Spleen (tissue), 11 donors: ENCODE data around the gene CYP4F22. TPM values are rescaled to one million over a fixed set of nuclear protein-coding genes. Genes with fewer than 3 reads are reported as not detected.
"Not testable (repeated sequence)": the region's sequence is repeated elsewhere in the genome, so short reads cannot be mapped to it uniquely, and the experiment has no call there.

Experiments used
- DNase-seq: peaks from one replicate; pipeline ENCODE4 v3.0.0-alpha.2; 2020
- H3K27ac ChIP-seq, 8 donors: fragments of 200-600 bp; sonication (generic) in 7 of 8; 1 replicate in 4 of 8; 2 replicates in 4 of 8; pipeline versions ENCODE4 v1.5.0 to v1.8.0; 2016 to 2021; ENCODE audit warnings: inconsistent platforms in 4 of 8, mild to moderate bottlenecking in 4 of 8, moderate library complexity in 1 of 8
- H3K27me3 ChIP-seq, 7 donors: fragments of 200-600 bp; sonication (generic) in 6 of 7; replicated peaks in 1 of 7; 1 replicate in 4 of 7; 2 replicates in 3 of 7; pipeline versions ENCODE4 v1.5.0 to v1.8.0; 2016 to 2021; ENCODE audit warnings: inconsistent platforms in 3 of 7, mild to moderate bottlenecking in 1 of 7
- H3K36me3 ChIP-seq, 6 donors: fragments of 200-600 bp; sonication (generic) in 5 of 6; 1 replicate in 4 of 6; 2 replicates in 2 of 6; pipeline versions ENCODE4 v1.5.0 to v1.8.0; 2016 to 2021; ENCODE audit warnings: inconsistent platforms in 2 of 6
- H3K4me1 ChIP-seq, 6 donors: fragments of 200-600 bp; sonication (generic) in 5 of 6; 1 replicate in 3 of 6; 2 replicates in 3 of 6; pipeline versions ENCODE4 v1.5.0 to v1.8.0; 2016 to 2021; ENCODE audit warnings: inconsistent platforms in 3 of 6
- H3K4me3 ChIP-seq, 8 donors: fragments of 200-600 bp; sonication (generic) in 7 of 8; 1 replicate in 4 of 8; 2 replicates in 4 of 8; pipeline versions ENCODE4 v1.5.0 to v1.8.0; 2016 to 2021; ENCODE audit warnings: inconsistent platforms in 4 of 8, mild to moderate bottlenecking in 4 of 8, moderate library complexity in 2 of 8
- H3K9me3 ChIP-seq, 8 donors: fragments of 200-600 bp; sonication (generic) in 7 of 8; 1 replicate in 4 of 8; 2 replicates in 4 of 8; pipeline versions ENCODE4 v1.5.0 to v1.8.0; 2016 to 2021; ENCODE audit warnings: inconsistent platforms in 4 of 8
- CTCF ChIP-seq, 11 experiments: fragments of 200-600 bp in 7 of 11; fragments of 450-650 bp in 4 of 11; sonication (generic) in 4 of 11; IDR thresholded peaks in 8 of 11; conservative IDR thresholded peaks in 3 of 11; 1 replicate in 7 of 11; 2 replicates in 4 of 11; pipeline versions ENCODE4 v1.4.0 to v1.8.0; 2016 to 2021; ENCODE audit warnings: antibody characterized with exemption in 11 of 11, inconsistent platforms in 4 of 11, mild to moderate bottlenecking in 1 of 11
- POLR2A ChIP-seq, 3 donors: fragments of 450-650 bp; IDR thresholded peaks; one replicate each; pipeline ENCODE4 v1.5.1; 2017; ENCODE audit warnings: antibody characterized with exemption in 3 of 3, mild to moderate bottlenecking in 1 of 3
- POLR2AphosphoS5 ChIP-seq, 3 donors: sonication (generic); formaldehyde crosslinking; IDR thresholded peaks; one replicate each; pipeline ENCODE4 v1.5.1; 2017; ENCODE audit warnings: antibody characterized with exemption in 3 of 3
- WGBS, 5 donors: extraction: QIAGEN DNeasy Blood & Tissue Kit in 3 of 5; methylation state at CpG; one replicate each; pipeline versions ENCODE4 v1.1.5 to v1.1.7; 2013 to 2018; 5-methylcytosine and 5-hydroxymethylcytosine counted together
- intact Hi-C: fragments of 100-400 bp; cut with DNase I; formaldehyde crosslinking; loops from one replicate; pipeline ENCODE4 v1.15.0; 2023; ENCODE audit warnings: low total_unique reads
- polyA plus RNA-seq, 3 donors: library from polyadenylated mRNA; stranded (reverse); fragments of 200-250 nt; gene quantifications; one replicate each; pipeline ENCODE4 v1.2.1, GENCODE V29; 2013
- total RNA-seq, 7 donors: library from RNA; depleted of rRNA in 3 of 7; stranded (reverse); fragments of >200 nt in 3 of 7; fragmentation: NEBNext Ultra II Directional in 4 of 7; extraction: Animal tissue kit (Norgen Biotek cat#: 25700) in 4 of 7; gene quantifications; one replicate each; pipeline versions ENCODE4 v1.1.0 to v1.2.1, GENCODE V29; 2016 to 2021
- donor health status: healthy with polysubstance abuse.
- donor health status: DM: no; HTN: no; CAD: no; lungs with moderate emphysema.
- donor health status: DM: no; HTN: no; CAD: no.
- donor health status: Bipolar disorder and iron deficiency.
- donor health status: healthy.
- donor health status: DM: no; HTN: no; CAD: no.
- donor health status: DM: yes; HTN: yes; CAD: no.

The CYP4F22 gene
- total and polyA plus RNA-seq, 10 donors, result 0.10 to 1.2 (median 0.29) TPM; not detected in 2

GRCh38 chr19:15587663-15588062, 79.3 kb downstream of the CYP4F22 start:
- H3K27ac ChIP-seq, result peak overlapping the region in 6 of 8 donors; percentile 59 to 86 (median 70)
- 39 to 81% (median 55%) methylated on average over 9 of the region's 9 CpGs for WGBS, 5 donors
- intact Hi-C loops, result no loop called here
- H3K4me1 ChIP-seq, result peaks cover 0 to 62% (median 14%) of the 10 kb centered on the region in 6 donors
- DNase-seq, result peak; percentile 87
- H3K9me3 ChIP-seq, result no peaks in the 10 kb centered on the region
- TF ChIP-seq POLR2A (IDR thresholded peaks at IDR 0.05) (no peak), CTCF (IDR thresholded peaks at IDR 0.05 in 8 of 11, conservative IDR thresholded peaks at IDR 0.05 in 3 of 11) (no peak), POLR2AphosphoS5 (IDR thresholded peaks at IDR 0.05) (peak in 1 of 3 donors; percentile 75)
- peak overlapping the region in 1 of 8 donors; percentile 26 for H3K4me3 ChIP-seq
- no peaks in the 10 kb centered on the region for H3K36me3 ChIP-seq
- H3K27me3 ChIP-seq, result peaks cover 0 to 44% (median 6%) of the 10 kb centered on the region in 7 donors

- peak overlapping the region in 6 of 8 donors; percentile 26 to 86 (median 70) for H3K27ac ChIP-seq
- DNase-seq, result no peak
- H3K9me3 ChIP-seq, result no peaks in the 10 kb centered on the region
- WGBS, 5 donors, result 43 to 87% (median 73%) methylated on average over 1 of the region's 1 CpG
- H3K4me3 ChIP-seq, result peak overlapping the region in 1 of 8 donors; percentile 26
- intact Hi-C loops, result no loop called here
- no peaks in the 10 kb centered on the region for H3K36me3 ChIP-seq
- peaks cover 0 to 64% (median 14%) of the 10 kb centered on the region in 6 donors for H3K4me1 ChIP-seq
- peaks cover 0 to 42% (median 6%) of the 10 kb centered on the region in 7 donors for H3K27me3 ChIP-seq
- TF ChIP-seq POLR2A (IDR thresholded peaks at IDR 0.05) (no peak), POLR2AphosphoS5 (IDR thresholded peaks at IDR 0.05) (no peak)
Observed at GRCh38 chr19:15588265-15588664, 79.9 kb downstream of the CYP4F22 start.

GRCh38 chr19:15589760-15590451, 81.6 kb downstream of the CYP4F22 start:
- H3K4me1 ChIP-seq, result peaks cover 0 to 59% (median 7%) of the 10 kb centered on the region in 6 donors
- 69 to 86% (median 78%) methylated on average over 5 of the region's 5 CpGs for WGBS, 5 donors
- H3K27ac ChIP-seq, result peak overlapping the region in 4 of 8 donors; percentile 49 to 86 (median 60)
- H3K36me3 ChIP-seq, result no peaks in the 10 kb centered on the region
- no peak for TF ChIP-seq POLR2AphosphoS5 (IDR thresholded peaks at IDR 0.05)
- no peak for TF ChIP-seq POLR2A (IDR thresholded peaks at IDR 0.05)
- no peak for TF ChIP-seq CTCF (IDR thresholded peaks at IDR 0.05 in 8 of 11, conservative IDR thresholded peaks at IDR 0.05 in 3 of 11)
- peaks cover 0 to 34% (median 0%) of the 10 kb centered on the region in 7 donors for H3K27me3 ChIP-seq
- no peak for DNase-seq
- no peak overlapping the region for H3K4me3 ChIP-seq
- no peaks in the 10 kb centered on the region for H3K9me3 ChIP-seq
- intact Hi-C loops, result no loop called here

GRCh38 chr19:15591796-15592195, 83.5 kb downstream of the CYP4F22 start:
- TF ChIP-seq POLR2AphosphoS5 (IDR thresholded peaks at IDR 0.05) (no peak), CTCF (IDR thresholded peaks at IDR 0.05 in 8 of 11, conservative IDR thresholded peaks at IDR 0.05 in 3 of 11) (no peak), POLR2A (IDR thresholded peaks at IDR 0.05) (no peak)
- peaks cover 0 to 60% (median 6%) of the 10 kb centered on the region in 6 donors for H3K4me1 ChIP-seq
- WGBS, 5 donors, result 62 to 81% (median 64%) methylated on average over 4 of the region's 4 CpGs
- DNase-seq, result no peak
- peaks cover 0 to 27% (median 0%) of the 10 kb centered on the region in 7 donors for H3K27me3 ChIP-seq
- peaks cover 0 to 4% (median 3%) of the 10 kb centered on the region in 8 donors for H3K9me3 ChIP-seq
- H3K27ac ChIP-seq, result peak overlapping the region in 2 of 8 donors; percentile 57 to 86
- no peak overlapping the region for H3K4me3 ChIP-seq
- intact Hi-C loops, result no loop called here
- H3K36me3 ChIP-seq, result no peaks in the 10 kb centered on the region

GRCh38 chr19:15592506-15592905, 84.2 kb downstream of the CYP4F22 start:
- DNase-seq, intact Hi-C loops, H3K4me3 ChIP-seq, H3K36me3 ChIP-seq, H3K9me3 ChIP-seq: not testable (repeated sequence)
- H3K4me1 ChIP-seq, result peaks cover 0 to 55% (median 6%) of the 10 kb centered on the region in 6 donors
- WGBS, 5 donors, result 17 to 32% (median 20%) methylated on average over 2 to 5 of the region's 5 CpGs
- H3K27ac ChIP-seq, result peak overlapping the region in 2 of 8 donors; percentile 57 to 86
- peaks cover 0 to 22% (median 0%) of the 10 kb centered on the region in 7 donors for H3K27me3 ChIP-seq

GRCh38 chr19:15593766-15594165, 85.4 kb downstream of the CYP4F22 start:
- peaks cover 0 to 19% (median 0%) of the 10 kb centered on the region in 7 donors for H3K27me3 ChIP-seq
- H3K4me3 ChIP-seq, intact Hi-C loops, H3K36me3 ChIP-seq, H3K9me3 ChIP-seq, DNase-seq: not testable (repeated sequence)
- peak overlapping the region in 4 of 8 donors; percentile 11 to 86 (median 14) for H3K27ac ChIP-seq
- peaks cover 0 to 43% (median 6%) of the 10 kb centered on the region in 6 donors for H3K4me1 ChIP-seq
- WGBS, 5 donors, result 25 to 50% (median 44%) methylated on average over 2 to 4 of the region's 4 CpGs
